Measurements from ENCODE around the gene GPR108.

- TF ChIP-seq CTCF (IDR thresholded peaks at IDR 0.05), result no peak
- TF ChIP-seq POLR2A (IDR thresholded peaks at IDR 0.05), result no peak
These were observed 37.7 kb upstream of the GPR108 start for GRCh38 chr19:6774821-6775707.

All from adrenal gland (tissue), 5 donors.